ENCODE data around the gene OSBPL3.

Gene OSBPL3

DNA sequence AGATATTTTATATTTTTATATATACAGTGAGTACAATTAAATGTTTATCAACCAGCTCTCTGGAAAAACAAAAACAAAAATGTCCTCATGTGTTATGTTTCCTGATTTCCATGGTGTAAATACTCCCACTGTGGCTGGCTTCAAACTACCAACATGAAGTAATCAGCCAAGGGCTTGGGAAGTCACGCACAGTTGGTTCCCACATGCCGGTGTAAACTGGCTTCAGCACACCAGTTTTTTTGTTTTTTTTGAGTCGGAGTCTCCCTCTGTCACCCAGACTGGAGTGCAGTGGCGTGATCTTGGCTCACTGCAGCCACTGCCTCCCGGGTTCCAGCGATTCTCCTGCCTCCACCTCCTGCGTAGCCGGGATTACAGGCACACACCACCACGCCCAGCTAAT is 11.8 kb downstream of the OSBPL3 start:
- POLR2A ChIA-PET = no interaction called here
- TF ChIP-seq, protein P1, sequence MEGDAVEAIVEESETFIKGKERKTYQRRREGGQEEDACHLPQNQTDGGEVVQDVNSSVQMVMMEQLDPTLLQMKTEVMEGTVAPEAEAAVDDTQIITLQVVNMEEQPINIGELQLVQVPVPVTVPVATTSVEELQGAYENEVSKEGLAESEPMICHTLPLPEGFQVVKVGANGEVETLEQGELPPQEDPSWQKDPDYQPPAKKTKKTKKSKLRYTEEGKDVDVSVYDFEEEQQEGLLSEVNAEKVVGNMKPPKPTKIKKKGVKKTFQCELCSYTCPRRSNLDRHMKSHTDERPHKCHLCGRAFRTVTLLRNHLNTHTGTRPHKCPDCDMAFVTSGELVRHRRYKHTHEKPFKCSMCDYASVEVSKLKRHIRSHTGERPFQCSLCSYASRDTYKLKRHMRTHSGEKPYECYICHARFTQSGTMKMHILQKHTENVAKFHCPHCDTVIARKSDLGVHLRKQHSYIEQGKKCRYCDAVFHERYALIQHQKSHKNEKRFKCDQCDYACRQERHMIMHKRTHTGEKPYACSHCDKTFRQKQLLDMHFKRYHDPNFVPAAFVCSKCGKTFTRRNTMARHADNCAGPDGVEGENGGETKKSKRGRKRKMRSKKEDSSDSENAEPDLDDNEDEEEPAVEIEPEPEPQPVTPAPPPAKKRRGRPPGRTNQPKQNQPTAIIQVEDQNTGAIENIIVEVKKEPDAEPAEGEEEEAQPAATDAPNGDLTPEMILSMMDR (IDR thresholded peaks at IDR 0.05; ENCODE audit: control extremely low read depth, extremely low read depth, low read depth, missing control alignments) = no peak
- CTCF ChIA-PET = interaction anchor here (0.9 to 7.5 kb wide), 7 partner anchors 8 to 156 kb away, joined by 3 to 69 read pairs (median 4); partner anchors contain the start of gene OSBPL3
- DNase-seq (ENCODE audit: extremely low spot score) = no peak

DNA sequence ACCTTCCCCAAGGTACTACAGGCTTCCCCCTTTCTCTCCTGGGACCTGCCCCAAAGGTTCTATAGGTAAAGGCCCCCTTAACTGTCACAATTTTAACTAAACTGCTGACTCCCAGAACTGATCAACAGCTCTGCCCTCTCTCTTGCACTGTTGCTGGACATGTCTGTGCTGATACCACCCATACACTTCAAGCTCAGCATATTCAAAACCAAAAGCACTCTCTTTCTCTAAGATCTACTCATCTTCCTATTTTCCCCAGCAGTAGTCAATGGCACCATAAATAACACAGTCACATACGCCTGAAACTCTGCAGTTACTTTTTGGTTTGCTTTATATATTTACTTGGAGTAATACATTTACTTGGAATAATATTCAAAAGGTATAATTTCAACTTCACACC is 12.3 kb downstream of the OSBPL3 start:
- TF ChIP-seq, protein P1 (IDR thresholded peaks at IDR 0.05; ENCODE audit: control extremely low read depth, extremely low read depth, low read depth, missing control alignments) = no peak
- peak; percentile 33 for DNase-seq (ENCODE audit: extremely low spot score)
- ChIA-PET CTCF (interaction anchor here (0.7 to 7.5 kb wide), 8 partner anchors 8 to 155 kb away, joined by 3 to 69 read pairs (median 4); partner anchors contain the start of gene OSBPL3), POLR2A (no interaction called here)

DNA sequence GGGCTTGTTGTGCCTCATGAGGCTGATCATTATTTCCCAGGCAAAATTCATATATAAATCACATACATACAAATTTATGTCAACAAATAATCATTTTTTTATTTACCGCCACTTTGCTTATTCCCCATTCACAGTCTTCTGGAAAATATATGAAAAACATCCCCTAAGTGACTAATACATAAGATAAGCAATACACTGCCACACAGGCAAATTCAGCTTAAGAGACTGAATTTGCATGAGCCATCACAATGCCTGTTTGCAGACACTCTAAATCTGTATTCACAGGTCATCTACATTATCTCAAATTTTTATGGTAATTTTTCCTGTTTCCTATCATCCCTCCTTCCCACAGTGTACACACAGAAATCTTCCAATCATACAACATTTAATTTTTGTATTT is 13.2 kb downstream of the OSBPL3 start:
- TF ChIP-seq, protein P1 (IDR thresholded peaks at IDR 0.05; ENCODE audit: control extremely low read depth, extremely low read depth, low read depth, missing control alignments) = no peak
- no peak for DNase-seq (ENCODE audit: extremely low spot score)
- ChIA-PET CTCF (interaction anchor here (0.9 to 7.5 kb wide), 10 partner anchors 11 to 154 kb away, joined by 3 to 69 read pairs (median 5); partner anchors contain the start of gene OSBPL3), POLR2A (interaction anchor here (0.8 to 2.2 kb wide), 2 partner anchors 11 to 12 kb away, joined by 3 to 6 read pairs; no protein-coding TSS in a partner anchor)

DNA sequence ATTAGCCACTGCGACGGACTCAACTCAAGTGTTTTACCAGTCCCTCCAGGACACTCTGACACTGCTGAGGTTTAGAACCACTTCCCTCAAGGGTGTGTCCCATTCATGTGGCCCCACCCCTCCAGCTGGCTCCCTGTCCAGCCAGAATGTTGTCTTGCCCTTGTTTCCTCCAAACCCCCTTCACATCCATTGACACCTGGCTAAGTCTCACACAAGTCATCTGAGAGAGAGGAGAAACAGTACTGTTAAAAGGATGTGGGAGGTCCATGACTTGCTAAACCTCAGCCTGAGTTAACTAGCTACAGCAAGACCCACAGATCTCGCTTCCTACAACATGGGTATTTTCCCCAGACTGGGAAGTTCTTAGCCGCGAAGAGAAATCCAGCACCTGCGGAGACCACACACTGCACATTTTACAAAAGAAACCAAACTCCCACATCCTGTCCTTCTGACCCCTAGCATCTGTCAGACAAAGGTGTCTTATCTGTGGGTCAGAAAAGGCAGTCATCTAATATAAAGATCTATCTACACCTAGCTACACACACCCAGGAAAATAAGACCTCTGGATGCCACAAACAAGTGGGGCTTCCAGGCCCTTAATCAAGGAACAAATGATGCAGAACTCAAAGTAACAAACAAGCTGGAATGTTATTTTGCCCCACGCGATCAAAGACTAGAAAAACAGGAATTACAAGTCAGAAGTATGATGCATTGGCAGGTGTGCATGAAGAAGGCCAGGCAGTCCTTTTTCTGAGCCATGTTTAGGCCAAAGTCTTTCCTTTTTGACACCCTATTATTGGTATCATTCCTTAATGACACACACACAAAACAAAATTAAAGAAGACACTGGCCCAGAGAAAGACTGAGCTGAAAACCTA is 13.9 kb downstream of the OSBPL3 start:
- ChIA-PET POLR2A (interaction anchor here (0.5 to 2.2 kb wide), 4 partner anchors 12 to 57 kb away, joined by 3 to 6 read pairs (median 3); partner anchors contain the start of gene OSBPL3), CTCF (interaction anchor here (0.9 to 7.5 kb wide), 9 partner anchors 10 to 153 kb away, joined by 3 to 69 read pairs (median 5); partner anchors contain the start of gene OSBPL3)
- DNase-seq (ENCODE audit: extremely low spot score) = peak; percentile 67
- TF ChIP-seq, protein P1 (IDR thresholded peaks at IDR 0.05; ENCODE audit: control extremely low read depth, extremely low read depth, low read depth, missing control alignments) = no peak

DNA sequence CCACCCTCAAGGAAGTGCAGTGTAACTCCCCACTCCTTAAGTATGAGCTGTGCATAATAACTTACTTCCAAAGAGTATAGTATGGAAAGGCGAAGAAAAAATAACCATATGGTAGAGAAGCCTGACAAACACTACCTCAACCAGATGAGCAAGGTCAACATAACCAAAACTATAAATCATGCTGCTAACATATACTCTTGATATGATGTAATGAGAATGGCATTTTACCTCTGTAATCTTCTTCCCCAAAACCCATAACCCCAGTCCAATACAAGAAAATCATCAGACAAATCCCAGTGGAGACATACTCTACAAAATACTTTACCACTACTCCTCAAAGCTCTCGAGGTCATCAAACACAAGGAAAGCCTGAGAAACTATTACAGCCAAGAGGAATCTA is 15.8 kb downstream of the OSBPL3 start:
- DNase-seq (ENCODE audit: extremely low spot score) = no peak
- POLR2A ChIA-PET = no interaction called here
- CTCF ChIA-PET = interaction anchor here (1.1 to 7.5 kb wide), 6 partner anchors 9 to 38 kb away, joined by 3 to 69 read pairs (median 6); partner anchors contain the start of gene OSBPL3
- TF ChIP-seq, protein P1 (IDR thresholded peaks at IDR 0.05; ENCODE audit: control extremely low read depth, extremely low read depth, low read depth, missing control alignments) = no peak

DNA sequence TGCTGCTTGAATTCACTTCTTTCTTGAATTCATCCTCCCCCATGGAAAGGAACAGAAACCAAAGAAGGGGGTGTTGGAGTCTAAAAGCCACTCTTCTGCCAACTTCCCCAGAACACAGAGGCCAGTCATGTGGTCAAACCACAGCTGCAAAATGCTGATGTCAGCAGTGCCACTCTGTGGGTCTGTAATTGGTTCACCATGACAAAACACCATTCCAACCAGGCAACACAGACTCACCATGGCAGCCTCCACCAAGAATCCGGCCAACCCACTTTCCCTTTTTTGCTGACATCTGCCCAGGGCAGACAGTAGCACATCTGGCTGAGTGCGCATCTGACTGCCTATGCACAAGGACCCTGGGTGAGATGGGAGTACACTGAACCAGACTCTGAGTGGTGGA is 16.8 kb downstream of the OSBPL3 start:
- POLR2A ChIA-PET = interaction anchor here (0.6 kb wide), 1 partner anchor 1363 kb away, joined by 8 read pairs; no protein-coding TSS in a partner anchor
- TF ChIP-seq, protein P1 (IDR thresholded peaks at IDR 0.05; ENCODE audit: control extremely low read depth, extremely low read depth, low read depth, missing control alignments) = no peak
- CTCF ChIA-PET = interaction anchor here (0.9 to 7.5 kb wide), 6 partner anchors 10 to 151 kb away, joined by 3 to 69 read pairs (median 3); partner anchors contain the start of gene OSBPL3
- DNase-seq (ENCODE audit: extremely low spot score) = no peak

Measured in GM10248 (cell line).